Endodermal cell (in vitro differentiated cells): ENCODE data around the gene ASS1. TPM values are rescaled to one million over a fixed set of nuclear protein-coding genes. Genes with fewer than 3 reads are reported as not detected.

Experiments
- DNase-seq: peaks from one replicate; pipeline ENCODE4 v3.0.0-alpha.2; 2017
- H3K27ac ChIP-seq: 2 replicates; pipeline ENCODE4 v1.5.1; 2013; ENCODE audit warnings: mild to moderate bottlenecking, low read depth, low read length, moderate library complexity
- H3K27me3 ChIP-seq: 2 replicates; pipeline ENCODE4 v1.6.1; 2013; ENCODE audit warnings: mild to moderate bottlenecking, low read length, moderate library complexity; ENCODE audit not compliant: insufficient read depth, control insufficient read depth, poor library complexity, severe bottlenecking
- H3K36me3 ChIP-seq: 2 replicates; pipeline ENCODE4 v1.7.0; 2013; ENCODE audit warnings: mild to moderate bottlenecking, low read length, moderate library complexity; ENCODE audit not compliant: control insufficient read depth, insufficient read depth
- H3K4me1 ChIP-seq: one replicate; pipeline ENCODE4 v1.7.0; 2013; ENCODE audit warnings: low read length; ENCODE audit not compliant: control insufficient read depth, insufficient read depth
- H3K4me3 ChIP-seq: 2 replicates; pipeline ENCODE4 v1.5.1; 2013; ENCODE audit warnings: mild to moderate bottlenecking, low read length, moderate library complexity
- H3K9ac ChIP-seq: 2 replicates; pipeline ENCODE4 v1.6.1; 2013; ENCODE audit warnings: mild to moderate bottlenecking, low read length, moderate library complexity; ENCODE audit not compliant: poor library complexity, severe bottlenecking; ENCODE audit errors: extremely low read depth
- H3K9me3 ChIP-seq: 2 replicates; pipeline ENCODE4 v1.6.1; 2013; ENCODE audit warnings: mild to moderate bottlenecking, low read length, moderate library complexity; ENCODE audit not compliant: control insufficient read depth
- H3K27ac Mint-ChIP-seq: 2 replicates; pipeline ENCODE4 v1.8.0; 2020; ENCODE audit warnings: mixed read lengths
- H3K27me3 Mint-ChIP-seq: 2 replicates; pipeline ENCODE4 v1.8.0; 2021; ENCODE audit warnings: mild to moderate bottlenecking, mixed read lengths; ENCODE audit not compliant: insufficient read depth
- H3K36me3 Mint-ChIP-seq: 2 replicates; pipeline ENCODE4 v1.8.0; 2020; ENCODE audit warnings: low read depth, mixed read lengths
- H3K4me1 Mint-ChIP-seq: 2 replicates; pipeline ENCODE4 v1.8.0; 2020; ENCODE audit warnings: mixed read lengths
- H3K4me3 Mint-ChIP-seq: 2 replicates; pipeline ENCODE4 v1.8.0; 2020; ENCODE audit warnings: mild to moderate bottlenecking, moderate library complexity, mixed read lengths
- H3K9me3 Mint-ChIP-seq: 2 replicates; pipeline ENCODE4 v1.8.0; 2020; ENCODE audit warnings: mild to moderate bottlenecking, mixed read lengths
- CTCF ChIP-seq: fragments of 200-600 bp; sonication (generic); conservative IDR thresholded peaks from 2 replicates; pipeline ENCODE4 v1.5.0; 2021; ENCODE audit warnings: antibody characterized with exemption, mild to moderate bottlenecking
- WGBS, 2 experiments: methylation state at CpG; one replicate each; pipeline versions ENCODE4 v1.1.5 to v1.1.7; 2013; ENCODE audit warnings: missing lambda C conversion rate in 2 of 2, mixed read lengths in 1 of 2; ENCODE audit not compliant: insufficient coverage in 1 of 2, insufficient read length in 1 of 2; 5-methylcytosine and 5-hydroxymethylcytosine counted together
- total RNA-seq, 2 donors: library from RNA; stranded (reverse); fragmentation: NEBNext Ultra II Directional in 1 of 2; extraction: Animal tissue kit (Norgen Biotek cat#: 25700) in 1 of 2; gene quantifications; 2 replicates in 1 of 2; 3 replicates in 1 of 2; pipeline ENCODE4 v1.2.1, GENCODE V29; 2021

Gene ASS1
- total RNA-seq, 2 donors from 2014 or later = 30.9 to 57.2 TPM

- Mint-ChIP-seq H3K4me1 (peaks cover 4% of the 10 kb centered on the region), H3K27ac (no peak overlapping the region), H3K27me3 (peaks cover 40% of the 10 kb centered on the region), H3K4me3 (no peak overlapping the region), H3K9me3 (peaks cover 10% of the 10 kb centered on the region), H3K36me3 (no peaks in the 10 kb centered on the region)
- no peak overlapping the region for H3K9ac ChIP-seq
- no peak overlapping the region for H3K27ac ChIP-seq
- H3K4me1 ChIP-seq = no peaks in the 10 kb centered on the region
- H3K9me3 ChIP-seq = no peaks in the 10 kb centered on the region
- no peak for TF ChIP-seq CTCF
- no peak overlapping the region for H3K4me3 ChIP-seq
- 90 to 97% methylated on average over 6 to 22 of the region's 22 CpGs for WGBS, 2 experiments
- no peaks in the 10 kb centered on the region for H3K36me3 ChIP-seq
- peaks cover 29% of the 10 kb centered on the region for H3K27me3 ChIP-seq
- no peak for DNase-seq
Measured at GRCh38 chr9:130430734-130431535, 13.8 kb upstream of the ASS1 start.

- no peak overlapping the region for H3K4me3 ChIP-seq
- H3K4me1 ChIP-seq = no peaks in the 10 kb centered on the region
- peaks cover 3% of the 10 kb centered on the region for H3K4me1 Mint-ChIP-seq
- H3K27ac Mint-ChIP-seq = no peak overlapping the region
- peaks cover 45% of the 10 kb centered on the region for H3K27me3 Mint-ChIP-seq
- TF ChIP-seq CTCF = no peak
- H3K9me3 Mint-ChIP-seq = peaks cover 10% of the 10 kb centered on the region
- peaks cover 29% of the 10 kb centered on the region for H3K27me3 ChIP-seq
- no peak overlapping the region for H3K4me3 Mint-ChIP-seq
- H3K36me3 ChIP-seq = no peaks in the 10 kb centered on the region
- 91 to 92% methylated on average over 8 to 17 of the region's 17 CpGs for WGBS, 2 experiments
- H3K36me3 Mint-ChIP-seq = no peaks in the 10 kb centered on the region
- DNase-seq = no peak
- H3K9ac ChIP-seq = no peak overlapping the region
- no peak overlapping the region for H3K27ac ChIP-seq
- H3K9me3 ChIP-seq = no peaks in the 10 kb centered on the region
Measured at GRCh38 chr9:130431536-130432303, 13.0 kb upstream of the ASS1 start.

DNA sequence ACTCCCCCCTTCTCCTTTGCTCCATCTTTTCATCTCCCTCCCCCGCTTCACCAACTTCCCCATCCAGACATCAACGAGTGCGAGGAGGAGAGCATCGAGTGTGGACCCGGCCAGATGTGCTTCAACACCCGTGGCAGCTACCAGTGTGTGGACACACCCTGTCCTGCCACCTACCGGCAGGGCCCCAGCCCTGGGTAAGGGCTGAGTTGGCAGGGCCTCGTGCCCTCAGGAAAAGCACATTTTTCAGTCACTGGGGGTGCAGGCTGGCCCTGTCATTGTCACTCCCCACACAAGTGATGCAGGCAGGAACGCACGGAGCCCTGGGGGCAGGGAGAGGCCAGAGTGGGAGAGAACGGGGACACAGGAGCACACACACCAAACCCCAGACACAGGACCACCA, 12.4 kb upstream of the ASS1 start:
- Histone ChIP-seq H3K9ac (no peak overlapping the region), H3K9me3 (no peaks in the 10 kb centered on the region), H3K4me1 (no peaks in the 10 kb centered on the region), H3K36me3 (no peaks in the 10 kb centered on the region), H3K27me3 (peaks cover 29% of the 10 kb centered on the region), H3K27ac (no peak overlapping the region), H3K4me3 (no peak overlapping the region)
- Mint-ChIP-seq H3K9me3 (peaks cover 10% of the 10 kb centered on the region), H3K27me3 (peaks cover 45% of the 10 kb centered on the region), H3K36me3 (no peaks in the 10 kb centered on the region), H3K27ac (no peak overlapping the region), H3K4me1 (no peaks in the 10 kb centered on the region), H3K4me3 (no peak overlapping the region)
- 83 to 87% methylated on average over 3 to 11 of the region's 11 CpGs for WGBS, 2 experiments
- DNase-seq = no peak
- TF ChIP-seq CTCF = no peak
